Transverse colon (tissue), 4 donors: ENCODE results near the gene FAM78B. TPM values are rescaled to one million over a fixed set of nuclear protein-coding genes. Genes with fewer than 3 reads are reported as not detected.

ENCODE experiments used
- DNase-seq: peaks from one replicate; pipeline ENCODE4 v3.0.0-alpha.2; 2019
- H3K27ac ChIP-seq, 4 donors: fragments of 200-600 bp; sonication (generic); 2 replicates each; pipeline ENCODE4 v1.5.1; 2016 to 2018; ENCODE audit warnings: inconsistent platforms in 4 of 4
- H3K27me3 ChIP-seq: fragments of 200-600 bp; sonication (generic); 2 replicates; pipeline ENCODE4 v1.5.1; 2017; ENCODE audit warnings: inconsistent platforms
- H3K36me3 ChIP-seq, 4 donors: fragments of 200-600 bp; sonication (generic); 2 replicates each; pipeline ENCODE4 v1.5.1; 2017 to 2019; ENCODE audit warnings: inconsistent platforms in 4 of 4
- H3K4me1 ChIP-seq, 4 donors: fragments of 200-600 bp; sonication (generic); 2 replicates each; pipeline ENCODE4 v1.5.1; 2017 to 2020; ENCODE audit warnings: inconsistent platforms in 4 of 4
- H3K4me3 ChIP-seq, 4 donors: fragments of 200-600 bp; sonication (generic); 1 replicate in 1 of 4; 2 replicates in 3 of 4; pipeline versions ENCODE4 v1.5.1 to v1.6.1; 2017 to 2019; ENCODE audit warnings: inconsistent platforms in 4 of 4
- H3K9me3 ChIP-seq, 2 donors: fragments of 200-600 bp; sonication (generic); 2 replicates each; pipeline ENCODE4 v1.5.1; 2017 to 2019; ENCODE audit warnings: inconsistent platforms in 2 of 2
- EP300 ChIP-seq: sonication (generic); formaldehyde crosslinking; IDR thresholded peaks from one replicate; pipeline ENCODE4 v1.6.1; 2017; ENCODE audit warnings: antibody characterized with exemption, low read depth
- POLR2A ChIP-seq: fragments of 450-650 bp; IDR thresholded peaks from one replicate; pipeline ENCODE4 v1.6.1; 2016; ENCODE audit warnings: antibody characterized with exemption, mild to moderate bottlenecking, moderate library complexity
- POLR2AphosphoS5 ChIP-seq, 3 donors: sonication (generic); formaldehyde crosslinking; IDR thresholded peaks; one replicate each; pipeline ENCODE4 v1.6.1; 2016; ENCODE audit warnings: antibody characterized with exemption in 3 of 3
- WGBS, 2 donors: methylation state at CpG; one replicate each; pipeline ENCODE4 v1.1.5; 2018; ENCODE audit warnings: low coverage in 1 of 2; 5-methylcytosine and 5-hydroxymethylcytosine counted together
- in situ Hi-C, 4 donors: fragments of 200-750 bp; cut with MboI; loops; one replicate each; pipeline versions ENCODE4 v1.15.0 to v1.15.1; 2017; ENCODE audit warnings: low sequenced_read_pairs in 3 of 4, low pct_ligation_motif_present in 1 of 4, low pct_unique_long_range_greater_than_20kb in 1 of 4
- intact Hi-C: fragments of 100-400 bp; cut with DNase I; formaldehyde crosslinking; loops from one replicate; pipeline ENCODE4 v1.15.1; 2023; ENCODE audit warnings: low total_unique reads
- total RNA-seq, 4 donors: library from RNA; depleted of rRNA; stranded (reverse); fragments of >200 nt; gene quantifications; one replicate each; pipeline ENCODE4 v1.1.0, GENCODE V29; 2016
- TF ChIP-seq, protein P1 (sequence below), 5 experiments: fragments of 200-600 bp in 3 of 5; fragments of 450-650 bp in 2 of 5; sonication (generic) in 3 of 5; IDR thresholded peaks; 1 replicate in 2 of 5; 2 replicates in 3 of 5; pipeline ENCODE4 v1.5.1; 2016 to 2017; ENCODE audit warnings: antibody characterized with exemption in 5 of 5, inconsistent platforms in 3 of 5, mild to moderate bottlenecking in 2 of 5, moderate library complexity in 1 of 5

FAM78B gene
- total RNA-seq, 4 donors from 2014 or later: 0.40 to 5.2 (median 0.80) TPM

DNA sequence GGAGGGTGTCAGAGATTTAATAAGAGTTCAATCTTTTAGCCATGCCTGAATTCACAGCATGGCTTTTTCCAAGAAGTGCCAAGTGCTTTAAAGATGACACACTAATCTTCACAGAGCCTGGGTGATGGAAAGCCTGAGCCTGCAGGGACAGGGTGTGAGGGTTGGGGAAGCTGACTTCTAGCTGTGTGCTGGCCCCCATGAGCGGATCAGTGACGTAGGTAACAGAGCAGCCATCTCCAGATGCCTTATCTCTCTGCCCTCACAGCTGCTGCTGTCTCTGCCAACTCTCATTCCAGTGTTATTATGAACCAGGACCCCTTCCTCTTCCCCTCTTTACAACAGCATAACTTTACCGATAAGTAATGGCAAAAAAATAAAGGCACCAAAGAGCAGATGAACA lies 30.6 kb downstream of the FAM78B start:
- in situ Hi-C loops (no loop called here), intact Hi-C loops (no loop called here)
- Histone ChIP-seq H3K27me3 (no peaks in the 10 kb centered on the region), H3K4me3 (no peak overlapping the region), H3K4me1 (no peaks in the 10 kb centered on the region), H3K36me3 (no peaks in the 10 kb centered on the region), H3K27ac (no peak overlapping the region), H3K9me3 (no peaks in the 10 kb centered on the region)
- TF ChIP-seq EP300: no peak
- TF ChIP-seq, protein P1, sequence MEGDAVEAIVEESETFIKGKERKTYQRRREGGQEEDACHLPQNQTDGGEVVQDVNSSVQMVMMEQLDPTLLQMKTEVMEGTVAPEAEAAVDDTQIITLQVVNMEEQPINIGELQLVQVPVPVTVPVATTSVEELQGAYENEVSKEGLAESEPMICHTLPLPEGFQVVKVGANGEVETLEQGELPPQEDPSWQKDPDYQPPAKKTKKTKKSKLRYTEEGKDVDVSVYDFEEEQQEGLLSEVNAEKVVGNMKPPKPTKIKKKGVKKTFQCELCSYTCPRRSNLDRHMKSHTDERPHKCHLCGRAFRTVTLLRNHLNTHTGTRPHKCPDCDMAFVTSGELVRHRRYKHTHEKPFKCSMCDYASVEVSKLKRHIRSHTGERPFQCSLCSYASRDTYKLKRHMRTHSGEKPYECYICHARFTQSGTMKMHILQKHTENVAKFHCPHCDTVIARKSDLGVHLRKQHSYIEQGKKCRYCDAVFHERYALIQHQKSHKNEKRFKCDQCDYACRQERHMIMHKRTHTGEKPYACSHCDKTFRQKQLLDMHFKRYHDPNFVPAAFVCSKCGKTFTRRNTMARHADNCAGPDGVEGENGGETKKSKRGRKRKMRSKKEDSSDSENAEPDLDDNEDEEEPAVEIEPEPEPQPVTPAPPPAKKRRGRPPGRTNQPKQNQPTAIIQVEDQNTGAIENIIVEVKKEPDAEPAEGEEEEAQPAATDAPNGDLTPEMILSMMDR (IDR thresholded peaks at IDR 0.05): no peak
- TF ChIP-seq POLR2A: no peak
- no peak for TF ChIP-seq POLR2AphosphoS5 (IDR thresholded peaks at IDR 0.05)
- no peak for DNase-seq
- 80 to 86% methylated on average over 1 to 3 of the region's 3 CpGs for WGBS, 2 donors

GRCh38 chr1:166133857-166134256 lies 32.9 kb downstream of the FAM78B start:
- in situ Hi-C loops: no loop called here
- TF ChIP-seq POLR2AphosphoS5 (IDR thresholded peaks at IDR 0.05) (no peak), POLR2A (no peak), EP300 (no peak)
- TF ChIP-seq, protein P1 (IDR thresholded peaks at IDR 0.05): no peak

DNA sequence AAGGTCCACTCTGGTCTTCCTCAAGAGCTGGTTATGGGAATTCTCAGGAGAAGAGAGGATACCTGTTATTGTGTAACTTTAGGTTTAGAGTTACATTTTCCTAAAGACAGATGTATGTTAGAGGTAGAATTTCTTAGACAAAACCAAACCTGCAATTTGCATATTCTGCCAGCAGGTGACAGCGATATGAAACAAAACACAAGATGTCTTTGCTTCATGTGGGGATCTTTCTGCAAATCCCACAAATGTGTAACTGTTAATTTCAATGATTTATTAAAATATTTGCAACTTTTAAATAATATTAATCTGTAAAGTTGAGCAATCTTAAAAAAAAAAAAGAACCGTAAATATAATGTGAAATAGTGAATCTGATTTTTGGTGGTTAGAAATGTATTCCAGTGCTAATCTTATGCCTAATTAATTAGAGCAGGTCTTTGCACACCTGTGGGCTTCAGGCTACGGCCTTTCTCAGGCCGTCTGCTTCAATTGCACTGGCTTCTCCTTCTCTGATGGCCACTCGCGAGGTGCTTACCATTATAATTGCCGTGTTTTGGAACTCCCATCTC lies 33.4 kb downstream of the FAM78B start:
- no peaks in the 10 kb centered on the region for H3K27me3 ChIP-seq
- no peak overlapping the region for H3K27ac ChIP-seq
- H3K4me3 ChIP-seq: no peak overlapping the region
- H3K9me3 ChIP-seq: no peaks in the 10 kb centered on the region
- in situ Hi-C loops (no loop called here), intact Hi-C loops (no loop called here)
- no peak for TF ChIP-seq POLR2AphosphoS5 (IDR thresholded peaks at IDR 0.05)
- TF ChIP-seq, protein P1 (IDR thresholded peaks at IDR 0.05): peak; percentile 31 to 63 (median 55)
- WGBS, 2 donors: 90 to 93% methylated on average over 7 of the region's 7 CpGs
- H3K4me1 ChIP-seq: no peaks in the 10 kb centered on the region
- no peaks in the 10 kb centered on the region for H3K36me3 ChIP-seq
- no peak for DNase-seq

More at GRCh38 chr1:166133857-166134256, 32.9 kb downstream of the FAM78B start:
- Histone ChIP-seq H3K9me3 (no peaks in the 10 kb centered on the region), H3K27ac (no peak overlapping the region), H3K4me1 (no peaks in the 10 kb centered on the region), H3K4me3 (no peak overlapping the region), H3K36me3 (no peaks in the 10 kb centered on the region), H3K27me3 (no peaks in the 10 kb centered on the region)
- WGBS, 2 donors: 83 to 88% methylated on average over 1 to 4 of the region's 4 CpGs
- DNase-seq: no peak
- intact Hi-C loops: no loop called here

DNA sequence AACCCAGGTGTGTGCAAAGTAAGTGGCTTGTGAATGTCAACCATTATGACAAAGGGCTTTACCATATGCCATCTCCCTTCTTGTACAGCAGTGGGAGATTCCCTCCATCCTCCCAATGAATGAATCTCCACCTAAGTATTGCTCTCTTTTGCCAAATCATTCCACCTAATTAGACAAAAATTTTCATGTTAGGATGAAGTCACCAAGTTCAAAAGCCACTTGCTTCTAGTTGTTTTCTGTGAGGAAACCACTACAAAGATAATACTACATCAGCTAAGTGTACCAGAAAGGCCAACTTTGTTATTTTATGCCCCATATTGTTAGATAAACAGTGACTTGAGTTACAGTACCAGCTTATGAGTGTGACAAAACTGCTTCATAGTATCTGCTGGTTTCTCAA lies 34.3 kb downstream of the FAM78B start:
- in situ Hi-C loops: no loop called here
- no peak overlapping the region for H3K4me3 ChIP-seq
- TF ChIP-seq EP300 (no peak), POLR2A (no peak), POLR2AphosphoS5 (IDR thresholded peaks at IDR 0.05) (no peak)
- TF ChIP-seq, protein P1 (IDR thresholded peaks at IDR 0.05): no peak
- H3K4me1 ChIP-seq: no peaks in the 10 kb centered on the region
- no peaks in the 10 kb centered on the region for H3K36me3 ChIP-seq
- intact Hi-C loops: no loop called here
- no peak for DNase-seq
- no peaks in the 10 kb centered on the region for H3K27me3 ChIP-seq
- H3K9me3 ChIP-seq: no peaks in the 10 kb centered on the region
- no peak overlapping the region for H3K27ac ChIP-seq
